GM18907 (cell line): ENCODE results near the gene AP4S1.

ENCODE experiments used
- ATAC-seq: cut with Tn5 transposase; IDR thresholded peaks from one replicate; pipeline ENCODE4 v1.9.1; 2021; ENCODE audit warnings: mild to moderate bottlenecking, moderate library complexity; ENCODE audit not compliant: unreplicated experiment

The AP4S1 gene

GRCh38 chr14:31127690-31128089 is 102.2 kb downstream of the AP4S1 start:
- peak; percentile 83 for ATAC-seq

GRCh38 chr14:31128601-31129526 is 103.4 kb downstream of the AP4S1 start:
- ATAC-seq: no peak

DNA sequence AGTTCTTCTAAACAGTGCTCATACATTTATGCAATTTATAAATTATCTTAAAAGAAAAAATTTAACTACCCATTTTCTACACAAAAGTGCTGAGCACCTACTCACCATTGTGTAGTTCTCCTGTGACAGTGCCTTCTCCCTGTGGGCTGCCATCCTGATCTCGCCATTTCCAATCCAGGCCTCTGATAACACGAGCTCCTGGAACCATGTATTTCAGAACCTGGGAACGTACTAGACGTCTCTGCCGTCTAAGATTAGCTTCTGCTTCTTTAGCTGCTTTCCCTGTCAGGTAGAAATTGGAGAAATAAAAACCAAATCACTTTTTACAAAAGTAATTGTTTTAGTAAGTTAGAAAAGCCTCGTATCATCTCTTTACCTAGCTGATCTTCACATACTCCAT is 107.7 kb downstream of the AP4S1 start:
- ATAC-seq: no peak

- ATAC-seq: no peak
Measured at GRCh38 chr14:31137214-31137889, 111.9 kb downstream of the AP4S1 start.

GRCh38 chr14:31138301-31138700 is 112.9 kb downstream of the AP4S1 start:
- ATAC-seq: no peak

- ATAC-seq: no peak
Measured at GRCh38 chr14:31139301-31139847, 113.9 kb downstream of the AP4S1 start.

GRCh38 chr14:31142455-31143087 is 117.1 kb downstream of the AP4S1 start:
- ATAC-seq: no peak
